ENCODE measurements around the gene TESMIN.

Gene TESMIN

DNA sequence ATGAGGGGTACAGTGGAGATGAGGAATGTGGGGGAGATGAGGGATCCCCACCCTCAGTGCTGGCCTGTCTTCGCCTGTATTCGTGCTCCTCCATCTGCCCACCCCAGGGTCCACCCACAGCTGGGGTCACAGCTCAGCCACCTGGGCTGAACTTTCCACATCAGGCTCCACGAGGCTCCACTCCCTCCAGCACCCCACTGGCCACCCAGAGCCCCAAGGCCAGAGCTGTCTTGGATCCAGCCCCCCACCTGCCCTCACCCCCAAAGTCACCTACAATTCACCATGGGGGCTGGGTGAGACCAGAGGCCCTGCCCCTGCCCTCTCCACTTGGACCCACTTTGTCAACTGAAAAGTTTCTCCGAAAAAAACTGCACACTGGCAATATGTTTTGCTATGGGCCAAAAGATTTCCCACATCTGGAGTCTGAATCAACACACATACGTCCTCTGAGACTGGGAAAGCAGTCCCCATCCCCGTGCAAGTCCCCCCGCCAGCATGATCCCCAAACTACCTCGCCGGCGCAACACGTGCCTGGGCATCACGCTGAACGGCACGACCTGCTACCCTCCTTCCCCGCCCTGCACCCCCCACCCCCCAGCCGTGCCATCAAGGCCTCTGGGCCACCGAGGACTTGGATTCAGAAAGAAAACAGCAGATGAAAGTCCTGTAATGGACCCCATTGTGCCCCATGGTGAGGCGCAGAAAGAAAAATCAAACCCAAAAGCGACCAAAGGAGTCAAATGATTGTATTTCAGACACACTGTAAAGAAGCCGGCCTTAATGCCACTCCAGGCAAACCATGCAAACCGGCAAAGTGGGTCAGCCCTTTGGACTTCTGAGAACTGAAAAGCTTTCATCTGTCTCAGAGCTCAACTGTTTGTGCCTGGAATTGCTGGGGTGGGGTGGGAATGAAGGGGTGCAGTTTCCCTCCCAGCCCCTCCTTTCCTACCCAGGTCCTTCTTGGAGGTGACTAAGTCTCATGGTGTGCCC lies 83.5 kb downstream of the TESMIN start:
- no peak for FAIRE-seq
- no peak for DNase-seq (ENCODE audit: insufficient read length, low spot score)
- TF ChIP-seq POLR2A (IDR thresholded peaks at IDR 0.05; ENCODE audit: low read depth, low read length), result no peak
- TF ChIP-seq PAX5 (IDR thresholded peaks at IDR 0.05; ENCODE audit: insufficient read depth, low read length, severe bottlenecking), result no peak
- no peak for TF ChIP-seq POLR2AphosphoS5 (IDR thresholded peaks at IDR 0.05; ENCODE audit: low read depth, low read length)

DNA sequence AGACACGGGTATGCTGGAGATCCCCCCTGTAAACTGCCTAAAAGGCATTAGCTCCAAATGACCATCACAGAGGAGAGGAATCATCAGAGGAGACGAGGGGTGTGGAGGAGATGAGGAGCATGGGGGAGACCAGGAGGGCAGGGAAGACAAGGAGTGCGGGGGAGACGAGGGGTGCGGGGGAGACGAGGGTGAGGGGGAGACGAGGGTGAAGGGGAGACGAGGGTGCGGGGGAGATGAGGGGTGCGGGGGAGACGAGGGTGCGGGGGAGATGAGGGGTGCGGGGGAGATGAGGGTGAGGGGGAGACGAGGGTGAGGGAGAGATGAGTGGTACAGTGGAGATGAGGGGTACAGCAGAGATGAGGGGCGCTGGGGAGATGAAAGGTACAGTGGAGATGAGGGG lies 84.5 kb downstream of the TESMIN start:
- no peak for TF ChIP-seq POLR2AphosphoS5 (IDR thresholded peaks at IDR 0.05; ENCODE audit: low read depth, low read length)
- no peak for TF ChIP-seq TAF1 (IDR thresholded peaks at IDR 0.05; ENCODE audit: low read depth, low read length)
- TF ChIP-seq SPI1 (IDR thresholded peaks at IDR 0.05; ENCODE audit: low read depth, low read length), result no peak
- TF ChIP-seq POU2F2 (IDR thresholded peaks at IDR 0.05; ENCODE audit: low read depth, low read length), result no peak
- no peak for TF ChIP-seq POLR2A (IDR thresholded peaks at IDR 0.05; ENCODE audit: low read depth, low read length)
- TF ChIP-seq PAX5 (IDR thresholded peaks at IDR 0.05; ENCODE audit: insufficient read depth, low read length, severe bottlenecking), result no peak
- DNase-seq (ENCODE audit: insufficient read length, low spot score), result no peak
- no peak for FAIRE-seq

DNA sequence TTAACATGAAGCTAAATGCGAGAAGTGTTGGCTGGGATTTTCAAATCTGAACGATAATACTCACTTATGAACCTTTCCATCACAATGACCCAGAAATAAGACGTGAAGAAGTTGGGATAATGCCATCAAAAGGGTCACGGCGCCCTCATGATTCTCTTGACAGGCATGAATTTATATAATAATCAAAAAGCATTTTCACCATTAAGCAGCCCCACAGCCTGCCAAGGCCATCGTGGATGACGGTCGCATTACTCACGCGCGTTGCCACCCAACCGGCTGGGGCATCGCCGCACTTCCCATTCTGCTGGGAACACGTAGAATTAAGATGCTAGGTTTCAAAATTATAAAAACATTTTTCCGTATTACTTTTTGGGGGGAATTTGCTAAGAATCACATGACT lies 85.9 kb downstream of the TESMIN start:
- no peak for TF ChIP-seq SPI1 (IDR thresholded peaks at IDR 0.05; ENCODE audit: low read depth, low read length)
- FAIRE-seq (no peak), DNase-seq (ENCODE audit: insufficient read length, low spot score) (no peak)

DNA sequence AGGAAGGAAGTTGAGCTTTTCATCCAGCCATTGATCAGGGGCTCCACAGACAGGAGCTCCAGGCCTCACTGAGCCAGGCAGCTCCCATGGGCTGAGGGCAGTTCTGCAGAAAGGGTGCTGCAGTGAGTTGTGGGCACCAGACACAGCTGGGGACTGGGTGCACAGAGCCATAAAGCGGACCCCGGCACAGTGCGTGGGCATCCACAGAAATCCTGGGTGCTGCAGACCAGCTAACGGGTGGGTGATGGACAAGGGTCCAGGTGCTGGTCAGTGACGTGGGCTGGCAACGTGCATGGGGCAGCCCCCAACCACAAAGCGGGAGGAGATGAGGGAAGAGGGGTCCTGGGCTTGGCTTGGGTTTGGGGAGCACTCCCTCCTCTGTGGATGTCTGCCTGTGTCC lies 86.4 kb downstream of the TESMIN start:
- no peak for TF ChIP-seq POLR2AphosphoS5 (IDR thresholded peaks at IDR 0.05; ENCODE audit: low read depth, low read length)
- DNase-seq (ENCODE audit: insufficient read length, low spot score) (no peak), FAIRE-seq (no peak)

DNA sequence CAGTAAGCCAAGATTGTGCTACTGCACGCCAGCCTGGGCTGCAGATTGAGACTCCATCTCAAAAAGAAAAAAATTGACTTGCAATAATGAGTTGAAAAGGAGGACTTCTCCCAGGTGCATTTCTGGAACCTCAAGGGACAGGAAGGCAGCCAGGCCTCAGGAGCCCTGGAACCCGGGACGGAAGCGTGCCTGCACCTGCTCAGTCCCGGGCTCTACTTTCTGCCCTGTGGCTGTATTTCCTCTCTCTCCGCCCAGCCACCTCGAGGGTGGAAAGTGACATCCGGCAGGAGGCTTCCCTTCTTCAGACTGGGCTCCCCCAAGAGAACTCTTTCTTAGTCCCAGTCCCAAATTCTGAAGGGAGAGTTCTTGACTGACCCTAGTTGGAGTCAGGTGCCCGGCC lies 87.2 kb downstream of the TESMIN start:
- no peak for FAIRE-seq
- TF ChIP-seq TAF1 (IDR thresholded peaks at IDR 0.05; ENCODE audit: low read depth, low read length) (no peak), POLR2A (IDR thresholded peaks at IDR 0.05; ENCODE audit: low read depth, low read length) (no peak), PAX5 (IDR thresholded peaks at IDR 0.05; ENCODE audit: insufficient read depth, low read length, severe bottlenecking) (no peak), POLR2AphosphoS5 (IDR thresholded peaks at IDR 0.05; ENCODE audit: low read depth, low read length) (no peak), POU2F2 (IDR thresholded peaks at IDR 0.05; ENCODE audit: low read depth, low read length) (no peak), SPI1 (IDR thresholded peaks at IDR 0.05; ENCODE audit: low read depth, low read length) (no peak)

DNA sequence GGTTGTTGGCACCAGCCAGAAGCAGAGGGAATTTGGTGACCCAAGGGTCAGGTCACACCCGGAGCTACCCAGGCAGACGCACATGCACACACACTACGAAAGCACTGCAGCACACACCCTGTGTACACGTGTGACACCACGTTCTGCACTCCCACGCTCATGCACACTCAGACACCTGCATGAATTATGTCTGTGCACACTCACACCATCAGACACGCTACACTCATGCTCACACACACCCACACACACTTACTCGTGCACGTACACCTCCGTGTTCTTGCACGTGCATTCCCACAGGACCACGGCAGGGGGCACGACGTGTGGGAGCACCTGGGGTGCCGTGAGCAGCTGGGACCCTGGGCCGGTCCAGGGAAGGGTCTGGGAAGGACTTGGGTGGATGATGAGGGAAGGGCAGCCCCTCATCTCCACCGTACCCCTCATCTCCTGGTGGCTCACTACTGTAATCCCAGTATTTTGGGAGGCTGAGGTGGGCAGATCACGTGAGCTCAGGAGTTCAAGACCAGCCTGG lies 87.8 kb downstream of the TESMIN start:
- no peak for TF ChIP-seq POLR2AphosphoS5 (IDR thresholded peaks at IDR 0.05; ENCODE audit: low read depth, low read length)
- FAIRE-seq (no peak), DNase-seq (ENCODE audit: insufficient read length, low spot score) (no peak)

More for the DNA sequence above, 87.2 kb downstream of the TESMIN start:
- no peak for DNase-seq (ENCODE audit: insufficient read length, low spot score)

DNA sequence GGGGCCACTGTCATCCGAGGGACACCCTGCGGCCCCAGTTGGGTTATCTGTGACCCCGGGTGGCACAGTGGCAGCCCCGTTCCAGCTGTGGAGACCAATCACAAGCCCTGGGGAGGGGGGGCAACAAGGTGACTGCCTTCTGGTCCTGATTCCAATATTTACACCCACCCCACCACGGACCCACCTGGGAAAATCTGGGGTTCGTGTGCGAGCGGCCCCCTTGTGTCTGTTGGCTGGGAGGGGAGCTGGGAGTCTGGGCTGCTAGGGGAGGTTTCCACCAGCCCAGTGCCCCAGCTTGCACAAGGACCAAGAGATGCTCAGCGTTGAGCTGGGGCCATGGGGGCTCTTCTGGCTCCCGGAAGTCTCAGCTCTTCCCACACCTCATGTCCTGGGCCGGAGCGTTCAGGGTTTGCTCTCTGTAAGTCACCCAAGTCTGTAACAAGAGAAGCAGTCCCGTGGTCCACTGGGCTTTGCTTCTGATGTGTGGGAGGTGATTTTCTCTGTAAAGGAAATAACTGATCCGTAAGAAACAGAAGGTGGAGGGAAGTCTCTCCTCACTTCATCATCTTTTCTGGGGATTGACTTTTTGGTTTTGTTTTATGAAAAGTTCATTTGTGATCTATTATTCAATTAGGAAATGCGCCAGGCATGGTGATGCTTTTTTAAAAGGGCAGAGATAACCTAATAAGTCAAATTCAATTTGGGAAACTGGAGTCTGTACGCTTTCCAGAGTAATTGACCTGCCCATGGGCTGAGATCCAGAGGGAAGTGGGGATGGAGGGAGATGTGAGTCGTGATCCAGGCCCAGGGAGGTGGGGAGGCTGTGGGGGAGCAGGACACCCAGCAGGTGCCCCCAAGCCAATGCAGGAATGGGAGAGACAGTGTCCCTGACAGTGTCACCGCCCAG lies 89.4 kb downstream of the TESMIN start:
- TF ChIP-seq POU2F2 (IDR thresholded peaks at IDR 0.05; ENCODE audit: low read depth, low read length), result no peak
- no peak for TF ChIP-seq SPI1 (IDR thresholded peaks at IDR 0.05; ENCODE audit: low read depth, low read length)
- no peak for TF ChIP-seq POLR2AphosphoS5 (IDR thresholded peaks at IDR 0.05; ENCODE audit: low read depth, low read length)
- TF ChIP-seq TAF1 (IDR thresholded peaks at IDR 0.05; ENCODE audit: low read depth, low read length), result no peak
- TF ChIP-seq PAX5 (IDR thresholded peaks at IDR 0.05; ENCODE audit: insufficient read depth, low read length, severe bottlenecking), result no peak
- no peak for TF ChIP-seq POLR2A (IDR thresholded peaks at IDR 0.05; ENCODE audit: low read depth, low read length)
- FAIRE-seq, result no peak
- no peak for DNase-seq (ENCODE audit: insufficient read length, low spot score)

DNA sequence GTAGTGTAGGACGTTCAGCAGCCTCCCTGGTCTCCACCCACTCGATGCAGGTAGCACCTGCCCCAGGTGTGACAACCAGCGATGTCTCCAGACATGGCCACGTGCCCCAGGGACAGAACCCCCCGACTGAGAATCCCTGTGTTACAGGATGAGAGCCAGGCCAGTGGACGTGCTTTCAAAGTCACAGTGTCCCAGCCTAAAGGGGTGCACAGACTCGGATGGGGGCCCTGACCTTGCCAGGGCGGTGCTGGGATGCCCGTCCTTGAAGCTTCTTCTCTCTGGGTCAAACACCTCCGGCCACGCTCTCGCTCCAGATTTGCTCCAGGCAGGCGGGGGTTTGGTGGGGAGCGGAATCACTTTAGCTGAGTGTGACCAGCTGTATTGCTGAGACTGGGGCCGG lies 90.3 kb downstream of the TESMIN start:
- DNase-seq (ENCODE audit: insufficient read length, low spot score) (no peak), FAIRE-seq (no peak)
- TF ChIP-seq POLR2A (IDR thresholded peaks at IDR 0.05; ENCODE audit: low read depth, low read length), result no peak
- TF ChIP-seq TAF1 (IDR thresholded peaks at IDR 0.05; ENCODE audit: low read depth, low read length), result no peak
- TF ChIP-seq POU2F2 (IDR thresholded peaks at IDR 0.05; ENCODE audit: low read depth, low read length), result no peak
- no peak for TF ChIP-seq POLR2AphosphoS5 (IDR thresholded peaks at IDR 0.05; ENCODE audit: low read depth, low read length)
- TF ChIP-seq SPI1 (IDR thresholded peaks at IDR 0.05; ENCODE audit: low read depth, low read length), result no peak

DNA sequence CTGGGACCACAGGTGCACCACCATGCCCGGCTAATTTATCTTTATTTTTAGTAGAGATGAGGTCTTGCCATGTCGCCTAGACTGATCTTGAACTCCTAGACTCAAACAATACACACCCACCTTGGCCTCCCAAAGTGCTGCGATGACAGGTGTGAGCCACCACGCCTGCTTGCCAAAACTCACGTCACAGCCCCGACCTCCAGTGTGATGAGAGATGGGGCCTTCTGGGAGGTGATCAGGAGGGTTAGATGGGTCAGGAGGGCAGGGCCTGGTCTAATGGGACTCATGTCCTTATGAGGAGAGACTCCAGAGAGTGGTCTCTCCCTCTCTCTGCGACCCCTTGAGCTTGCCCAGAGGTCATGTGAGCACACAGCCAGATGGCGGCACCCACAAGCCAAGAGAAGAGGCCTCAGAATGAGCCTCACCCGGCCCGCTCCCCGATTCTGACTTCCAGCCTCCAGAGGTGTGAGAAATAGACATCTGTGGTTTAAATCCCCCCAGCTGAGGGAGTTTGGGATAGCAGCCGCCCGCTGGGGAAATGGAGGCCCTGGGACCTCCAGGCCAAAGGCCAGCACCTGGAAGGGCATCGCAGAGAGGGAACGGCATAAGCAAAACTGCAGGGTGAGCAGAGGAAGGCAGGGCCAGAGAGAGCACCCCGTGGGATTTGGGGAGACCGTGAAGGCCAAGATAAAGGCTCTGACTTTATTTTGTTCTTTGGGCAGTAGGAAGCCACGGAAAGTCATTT lies 91.1 kb downstream of the TESMIN start:
- FAIRE-seq (no peak), DNase-seq (ENCODE audit: insufficient read length, low spot score) (no peak)
- TF ChIP-seq TAF1 (IDR thresholded peaks at IDR 0.05; ENCODE audit: low read depth, low read length) (no peak), POLR2AphosphoS5 (IDR thresholded peaks at IDR 0.05; ENCODE audit: low read depth, low read length) (no peak), POLR2A (IDR thresholded peaks at IDR 0.05; ENCODE audit: low read depth, low read length) (no peak), SPI1 (IDR thresholded peaks at IDR 0.05; ENCODE audit: low read depth, low read length) (no peak), PAX5 (IDR thresholded peaks at IDR 0.05; ENCODE audit: insufficient read depth, low read length, severe bottlenecking) (no peak), POU2F2 (IDR thresholded peaks at IDR 0.05; ENCODE audit: low read depth, low read length) (no peak)
